ENCODE measurements around the gene CRYBA2.

The CRYBA2 gene

DNA sequence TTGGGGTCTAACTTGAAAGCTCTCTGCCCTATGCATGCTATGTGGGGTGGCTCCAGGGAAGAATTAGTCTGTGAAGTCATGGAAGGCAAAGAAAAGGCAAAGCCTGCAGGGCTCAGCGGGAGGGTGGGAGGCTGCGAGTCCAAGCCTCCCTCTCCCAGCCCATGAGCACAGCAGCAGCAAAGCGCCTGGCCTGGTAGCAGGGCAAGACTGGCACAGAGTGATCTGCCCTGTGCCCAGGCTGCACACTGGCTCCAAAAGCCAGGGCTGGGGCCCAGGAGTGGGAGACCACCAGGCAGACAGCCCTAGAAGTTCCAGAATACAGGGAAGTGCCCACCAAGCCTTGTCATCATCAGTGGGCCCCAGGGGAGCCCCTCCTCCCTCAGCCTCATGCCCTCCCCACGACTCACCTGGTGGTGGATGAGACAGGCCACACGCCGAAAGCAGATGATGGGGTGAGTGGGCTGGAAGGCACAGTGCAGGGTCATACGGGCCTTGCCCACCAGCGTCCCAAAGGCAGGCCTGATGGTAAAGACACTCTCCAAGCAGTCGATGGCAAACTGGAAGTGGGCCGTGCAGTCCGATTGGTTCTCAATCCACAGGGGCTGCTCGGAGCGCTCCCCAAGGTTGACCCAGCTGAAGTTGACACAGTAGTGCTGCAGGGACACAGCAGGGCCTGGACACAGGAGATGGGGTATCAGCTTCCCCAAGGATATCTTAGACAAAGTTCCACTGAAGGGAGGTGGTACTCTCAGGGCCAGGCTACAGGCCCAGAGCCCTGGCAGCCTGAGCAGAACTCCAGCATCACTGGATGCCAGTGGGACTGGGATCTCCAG, 36.0 kb upstream of the CRYBA2 start:
- Histone ChIP-seq H3K4me3 (ENCODE audit: control insufficient read depth in 1 of 7, extremely low read depth in 1 of 7, insufficient read depth in 4 of 7, low read depth in 2 of 7, low read length in 6 of 7) (no peak overlapping the region), H3K36me3 (ENCODE audit: control insufficient read depth in 4 of 4, insufficient read depth in 4 of 4, low read length in 3 of 4) (no peaks in the 10 kb centered on the region), H3K4me1 (ENCODE audit: control extremely low read depth in 1 of 4, control insufficient read depth in 4 of 4, insufficient read depth in 4 of 4, low read length in 3 of 4) (peaks cover 0 to 2% (median 0%) of the 10 kb centered on the region in 4 experiments), H3K27me3 (replicated peaks in 2 of 5; ENCODE audit: control insufficient read depth in 4 of 5, insufficient read depth in 5 of 5, low read length in 4 of 5) (peaks cover 0 to 12% (median 6%) of the 10 kb centered on the region in 5 experiments), H3K27ac (ENCODE audit: insufficient read depth in 1 of 2, low read depth in 1 of 2, low read length in 2 of 2, poor library complexity in 1 of 2, severe bottlenecking in 2 of 2) (no peak overlapping the region), H3K9me3 (ENCODE audit: control extremely low read depth in 1 of 5, control insufficient read depth in 4 of 5, insufficient read depth in 2 of 5, low read depth in 1 of 5, low read length in 4 of 5) (no peaks in the 10 kb centered on the region)
- ChIA-PET POLR2A (no interaction called here), CTCF (interaction anchor here (0.6 to 10.8 kb wide), 24 partner anchors 10 to 199 kb away, joined by 3 to 162 read pairs (median 7); partner anchors contain the start of genes CFAP65 and NHEJ1)
- 87% methylated on average over 12 of the region's 13 CpGs for WGBS (ENCODE audit: insufficient coverage)
- no peak for DNase-seq

DNA sequence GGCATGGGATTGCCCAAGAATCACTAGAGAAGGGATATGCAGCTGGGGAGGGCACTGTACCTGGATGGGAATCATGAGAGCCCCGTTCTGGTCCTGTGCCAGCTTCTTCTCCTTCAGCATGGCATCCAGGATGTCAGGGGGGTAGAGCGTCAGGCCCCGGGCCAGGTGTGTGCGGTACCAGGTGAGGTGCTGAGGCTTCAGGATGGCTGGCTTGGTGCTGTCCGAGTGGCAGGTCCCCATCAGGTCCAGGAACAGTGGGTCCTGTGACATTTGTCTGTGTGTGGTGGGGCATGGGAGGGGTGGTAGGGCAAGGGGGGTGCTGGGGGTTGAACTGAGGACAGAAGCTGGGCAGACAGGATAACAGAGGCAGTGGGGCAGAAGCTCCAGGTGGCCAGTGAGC, 34.9 kb upstream of the CRYBA2 start:
- peaks cover 0 to 2% (median 0%) of the 10 kb centered on the region in 4 experiments for H3K4me1 ChIP-seq (ENCODE audit: control extremely low read depth in 1 of 4, control insufficient read depth in 4 of 4, insufficient read depth in 4 of 4, low read length in 3 of 4)
- CTCF ChIA-PET, result interaction anchor here (0.6 to 10.8 kb wide), 16 partner anchors 10 to 152 kb away, joined by 3 to 162 read pairs (median 4); partner anchors contain the start of gene NHEJ1
- no peak overlapping the region for H3K4me3 ChIP-seq (ENCODE audit: control insufficient read depth in 1 of 7, extremely low read depth in 1 of 7, insufficient read depth in 4 of 7, low read depth in 2 of 7, low read length in 6 of 7)
- no peak overlapping the region for H3K27ac ChIP-seq (ENCODE audit: insufficient read depth in 1 of 2, low read depth in 1 of 2, low read length in 2 of 2, poor library complexity in 1 of 2, severe bottlenecking in 2 of 2)
- DNase-seq, result no peak
- no peaks in the 10 kb centered on the region for H3K36me3 ChIP-seq (ENCODE audit: control insufficient read depth in 4 of 4, insufficient read depth in 4 of 4, low read length in 3 of 4)
- H3K9me3 ChIP-seq (ENCODE audit: control extremely low read depth in 1 of 5, control insufficient read depth in 4 of 5, insufficient read depth in 2 of 5, low read depth in 1 of 5, low read length in 4 of 5), result no peaks in the 10 kb centered on the region
- 91% methylated on average over 5 of the region's 5 CpGs for WGBS (ENCODE audit: insufficient coverage)
- peaks cover 0 to 11% (median 8%) of the 10 kb centered on the region in 5 experiments for H3K27me3 ChIP-seq (replicated peaks in 2 of 5; ENCODE audit: control insufficient read depth in 4 of 5, insufficient read depth in 5 of 5, low read length in 4 of 5)
- POLR2A ChIA-PET, result no interaction called here

DNA sequence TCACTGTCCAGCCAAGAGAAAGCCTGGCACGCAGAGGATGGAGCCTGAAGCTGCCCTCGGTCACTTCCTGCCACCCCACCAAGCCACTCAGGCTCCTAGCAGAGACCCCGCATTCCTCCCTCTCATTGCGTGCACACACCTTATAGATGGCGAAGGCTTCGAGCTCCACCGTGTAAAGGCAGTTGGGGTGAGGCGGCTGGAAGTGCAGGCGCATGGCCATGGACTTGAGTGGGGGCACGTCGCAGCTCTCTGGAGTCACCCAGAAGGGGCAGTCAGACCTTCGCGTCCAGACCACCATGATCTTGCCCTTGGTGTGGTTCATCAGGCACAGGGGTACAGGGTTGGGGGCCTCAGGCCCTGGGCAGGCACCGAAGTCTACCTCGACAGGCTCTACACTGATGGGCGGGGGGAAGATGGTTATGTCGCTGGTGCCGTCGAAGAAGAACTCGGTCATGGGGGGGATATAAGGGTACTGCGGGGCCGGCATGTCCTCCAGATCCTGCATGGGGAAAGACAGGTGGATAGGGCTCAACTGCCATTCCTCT, 34.4 kb upstream of the CRYBA2 start:
- WGBS (ENCODE audit: insufficient coverage), result 97% methylated on average over 20 of the region's 22 CpGs
- POLR2A ChIA-PET, result no interaction called here
- H3K27ac ChIP-seq (ENCODE audit: insufficient read depth in 1 of 2, low read depth in 1 of 2, low read length in 2 of 2, poor library complexity in 1 of 2, severe bottlenecking in 2 of 2), result no peak overlapping the region

DNA sequence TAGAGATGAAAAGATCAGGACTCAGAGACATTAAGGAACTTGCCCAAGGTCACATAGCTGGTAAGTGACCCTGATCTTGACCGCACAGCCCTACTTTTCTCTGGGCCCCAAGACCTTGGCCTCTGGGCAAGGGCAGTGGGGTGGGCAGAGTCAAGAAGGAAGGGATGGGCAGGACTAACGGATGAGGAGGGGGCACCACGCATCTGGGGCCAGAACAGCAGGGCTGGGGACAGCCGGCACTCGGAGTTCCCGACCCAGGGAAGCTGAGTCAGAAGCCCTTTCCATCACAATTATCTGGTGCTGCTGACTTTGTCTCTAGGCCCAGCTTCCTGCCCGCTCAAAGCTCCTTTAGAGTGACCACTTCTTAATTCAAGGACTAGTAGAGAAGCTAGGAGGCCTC, 33.7 kb upstream of the CRYBA2 start:
- 80% methylated on average over 7 of the region's 7 CpGs for WGBS (ENCODE audit: insufficient coverage)
- no peaks in the 10 kb centered on the region for H3K36me3 ChIP-seq (ENCODE audit: control insufficient read depth in 4 of 4, insufficient read depth in 4 of 4, low read length in 3 of 4)
- POLR2A ChIA-PET, result interaction anchor here (0.6 kb wide), 1 partner anchor 14 kb away, joined by 3 read pairs; no protein-coding TSS in a partner anchor
- peaks cover 0 to 8% (median 0%) of the 10 kb centered on the region in 5 experiments for H3K27me3 ChIP-seq (replicated peaks in 2 of 5; ENCODE audit: control insufficient read depth in 4 of 5, insufficient read depth in 5 of 5, low read length in 4 of 5)
- H3K4me3 ChIP-seq (ENCODE audit: control insufficient read depth in 1 of 7, extremely low read depth in 1 of 7, insufficient read depth in 4 of 7, low read depth in 2 of 7, low read length in 6 of 7), result no peak overlapping the region
- DNase-seq, result no peak
- H3K9me3 ChIP-seq (ENCODE audit: control extremely low read depth in 1 of 5, control insufficient read depth in 4 of 5, insufficient read depth in 2 of 5, low read depth in 1 of 5, low read length in 4 of 5), result no peaks in the 10 kb centered on the region
- H3K4me1 ChIP-seq (ENCODE audit: control extremely low read depth in 1 of 4, control insufficient read depth in 4 of 4, insufficient read depth in 4 of 4, low read length in 3 of 4), result peaks cover 0 to 2% (median 0%) of the 10 kb centered on the region in 4 experiments
- CTCF ChIA-PET, result interaction anchor here (0.8 to 10.8 kb wide), 14 partner anchors 9 to 151 kb away, joined by 3 to 162 read pairs (median 4); partner anchors contain the start of gene NHEJ1
- no peak overlapping the region for H3K27ac ChIP-seq (ENCODE audit: insufficient read depth in 1 of 2, low read depth in 1 of 2, low read length in 2 of 2, poor library complexity in 1 of 2, severe bottlenecking in 2 of 2)

More for the DNA sequence above, 34.4 kb upstream of the CRYBA2 start:
- no peak overlapping the region for H3K4me3 ChIP-seq (ENCODE audit: control insufficient read depth in 1 of 7, extremely low read depth in 1 of 7, insufficient read depth in 4 of 7, low read depth in 2 of 7, low read length in 6 of 7)
- DNase-seq, result no peak
- H3K27me3 ChIP-seq (replicated peaks in 2 of 5; ENCODE audit: control insufficient read depth in 4 of 5, insufficient read depth in 5 of 5, low read length in 4 of 5), result peaks cover 0 to 8% (median 6%) of the 10 kb centered on the region in 5 experiments
- CTCF ChIA-PET, result interaction anchor here (0.6 to 10.8 kb wide), 20 partner anchors 8 to 152 kb away, joined by 3 to 162 read pairs (median 4); partner anchors contain the start of gene NHEJ1
- H3K4me1 ChIP-seq (ENCODE audit: control extremely low read depth in 1 of 4, control insufficient read depth in 4 of 4, insufficient read depth in 4 of 4, low read length in 3 of 4), result peaks cover 0 to 2% (median 0%) of the 10 kb centered on the region in 4 experiments
- H3K9me3 ChIP-seq (ENCODE audit: control extremely low read depth in 1 of 5, control insufficient read depth in 4 of 5, insufficient read depth in 2 of 5, low read depth in 1 of 5, low read length in 4 of 5), result no peaks in the 10 kb centered on the region
- H3K36me3 ChIP-seq (ENCODE audit: control insufficient read depth in 4 of 4, insufficient read depth in 4 of 4, low read length in 3 of 4), result no peaks in the 10 kb centered on the region

DNA sequence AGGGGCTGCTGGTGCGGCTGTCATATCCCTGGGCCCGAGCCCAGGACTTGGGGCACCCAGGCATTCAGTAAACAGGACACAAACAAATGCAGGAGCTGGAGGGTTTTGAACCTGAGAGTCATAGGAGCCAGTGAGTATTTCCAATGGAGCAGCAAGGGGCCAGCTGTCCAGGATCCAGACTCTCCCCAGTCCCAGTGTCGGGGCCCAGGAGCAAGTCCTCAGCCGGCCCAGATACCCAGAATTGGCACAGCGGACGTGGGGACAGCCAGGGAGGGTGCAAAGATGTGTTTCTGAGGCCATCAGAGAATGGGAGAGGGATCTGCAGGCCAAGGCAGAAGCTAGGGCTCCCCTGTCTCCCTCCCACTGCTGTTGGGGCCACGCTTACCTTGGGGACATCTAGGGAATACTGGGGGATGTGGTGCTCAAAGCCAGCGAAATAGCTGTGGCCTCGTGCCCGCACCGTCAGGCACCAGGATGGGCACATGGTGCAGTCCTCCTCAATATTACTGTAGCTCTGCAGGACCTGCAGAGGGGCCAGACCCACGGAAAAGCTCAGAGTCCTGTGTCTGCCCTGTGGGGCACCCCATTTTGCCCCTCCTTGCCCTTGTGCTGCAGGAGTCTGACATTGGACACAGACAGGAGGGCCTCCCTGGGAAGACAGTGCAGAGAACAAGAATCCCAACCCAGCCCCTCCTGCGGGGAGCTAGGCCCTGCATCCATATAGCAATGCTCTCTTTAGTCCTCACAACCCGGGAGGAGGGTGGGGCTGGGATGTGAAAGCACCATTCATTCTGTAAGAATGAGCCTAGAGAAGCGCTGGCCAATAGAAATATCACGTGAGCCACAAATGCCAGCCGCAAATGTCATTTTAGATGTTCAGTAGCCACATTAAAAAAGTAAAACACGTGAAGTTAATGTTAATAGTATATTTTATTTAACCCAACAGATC, 32.7 kb upstream of the CRYBA2 start:
- no peak overlapping the region for H3K27ac ChIP-seq (ENCODE audit: insufficient read depth in 1 of 2, low read depth in 1 of 2, low read length in 2 of 2, poor library complexity in 1 of 2, severe bottlenecking in 2 of 2)
- ChIA-PET CTCF (interaction anchor here (1.2 to 10.8 kb wide), 7 partner anchors 10 to 253 kb away, joined by 3 to 162 read pairs (median 5); partner anchors contain the start of genes DNAJB2 and NHEJ1), POLR2A (interaction anchor here (0.6 to 1.2 kb wide), 2 partner anchors 15 to 21 kb away, joined by 3 read pairs; no protein-coding TSS in a partner anchor)
- H3K27me3 ChIP-seq (replicated peaks in 2 of 5; ENCODE audit: control insufficient read depth in 4 of 5, insufficient read depth in 5 of 5, low read length in 4 of 5), result peaks cover 0 to 11% (median 0%) of the 10 kb centered on the region in 5 experiments
- no peak overlapping the region for H3K4me3 ChIP-seq (ENCODE audit: control insufficient read depth in 1 of 7, extremely low read depth in 1 of 7, insufficient read depth in 4 of 7, low read depth in 2 of 7, low read length in 6 of 7)
- no peaks in the 10 kb centered on the region for H3K36me3 ChIP-seq (ENCODE audit: control insufficient read depth in 4 of 4, insufficient read depth in 4 of 4, low read length in 3 of 4)
- no peaks in the 10 kb centered on the region for H3K4me1 ChIP-seq (ENCODE audit: control extremely low read depth in 1 of 4, control insufficient read depth in 4 of 4, insufficient read depth in 4 of 4, low read length in 3 of 4)
- no peak for DNase-seq
- no peaks in the 10 kb centered on the region for H3K9me3 ChIP-seq (ENCODE audit: control extremely low read depth in 1 of 5, control insufficient read depth in 4 of 5, insufficient read depth in 2 of 5, low read depth in 1 of 5, low read length in 4 of 5)
- WGBS (ENCODE audit: insufficient coverage), result 97% methylated on average over 12 of the region's 18 CpGs

DNA sequence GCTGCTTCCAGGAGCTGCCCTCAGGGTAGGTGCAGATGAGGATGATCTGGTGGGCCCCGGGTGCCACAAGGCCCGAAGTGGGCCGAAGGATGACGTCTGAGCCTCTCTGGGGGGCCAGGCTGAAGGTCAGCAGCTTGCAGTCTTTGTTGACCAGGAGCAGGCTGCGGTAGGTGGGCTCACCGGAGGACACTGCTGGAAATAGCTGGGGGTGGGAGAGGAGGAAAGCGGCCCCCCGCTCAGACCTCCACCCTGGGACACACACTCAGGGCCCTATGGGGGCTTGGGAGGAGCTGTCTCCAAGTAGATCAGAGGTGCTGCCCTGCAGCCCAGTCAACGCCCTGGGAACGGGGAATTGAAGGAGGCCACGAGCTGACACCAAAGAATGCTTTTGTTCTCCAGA, 30.8 kb upstream of the CRYBA2 start:
- CTCF ChIA-PET, result interaction anchor here (0.7 to 10.8 kb wide), 4 partner anchors 13 to 129 kb away, joined by 3 to 162 read pairs (median 30); partner anchors contain the start of gene NHEJ1
- POLR2A ChIA-PET, result no interaction called here

More for the DNA sequence above, 30.8 kb upstream of the CRYBA2 start:
- Histone ChIP-seq H3K27me3 (replicated peaks in 2 of 5; ENCODE audit: control insufficient read depth in 4 of 5, insufficient read depth in 5 of 5, low read length in 4 of 5) (peaks cover 0 to 16% (median 1%) of the 10 kb centered on the region in 5 experiments), H3K4me3 (ENCODE audit: control insufficient read depth in 1 of 7, extremely low read depth in 1 of 7, insufficient read depth in 4 of 7, low read depth in 2 of 7, low read length in 6 of 7) (no peak overlapping the region), H3K36me3 (ENCODE audit: control insufficient read depth in 4 of 4, insufficient read depth in 4 of 4, low read length in 3 of 4) (no peaks in the 10 kb centered on the region), H3K9me3 (ENCODE audit: control extremely low read depth in 1 of 5, control insufficient read depth in 4 of 5, insufficient read depth in 2 of 5, low read depth in 1 of 5, low read length in 4 of 5) (no peaks in the 10 kb centered on the region), H3K27ac (ENCODE audit: insufficient read depth in 1 of 2, low read depth in 1 of 2, low read length in 2 of 2, poor library complexity in 1 of 2, severe bottlenecking in 2 of 2) (no peak overlapping the region), H3K4me1 (ENCODE audit: control extremely low read depth in 1 of 4, control insufficient read depth in 4 of 4, insufficient read depth in 4 of 4, low read length in 3 of 4) (no peaks in the 10 kb centered on the region)
- no peak for DNase-seq
- WGBS (ENCODE audit: insufficient coverage), result 97% methylated on average over 5 of the region's 11 CpGs
